ENCODE data around the gene HDAC4. TPM values are rescaled to one million over a fixed set of nuclear protein-coding genes. Genes with fewer than 3 reads are reported as not detected.

HDAC4 gene
- total RNA-seq, 1 experiment from 2014 or later = 44.4 TPM

DNA sequence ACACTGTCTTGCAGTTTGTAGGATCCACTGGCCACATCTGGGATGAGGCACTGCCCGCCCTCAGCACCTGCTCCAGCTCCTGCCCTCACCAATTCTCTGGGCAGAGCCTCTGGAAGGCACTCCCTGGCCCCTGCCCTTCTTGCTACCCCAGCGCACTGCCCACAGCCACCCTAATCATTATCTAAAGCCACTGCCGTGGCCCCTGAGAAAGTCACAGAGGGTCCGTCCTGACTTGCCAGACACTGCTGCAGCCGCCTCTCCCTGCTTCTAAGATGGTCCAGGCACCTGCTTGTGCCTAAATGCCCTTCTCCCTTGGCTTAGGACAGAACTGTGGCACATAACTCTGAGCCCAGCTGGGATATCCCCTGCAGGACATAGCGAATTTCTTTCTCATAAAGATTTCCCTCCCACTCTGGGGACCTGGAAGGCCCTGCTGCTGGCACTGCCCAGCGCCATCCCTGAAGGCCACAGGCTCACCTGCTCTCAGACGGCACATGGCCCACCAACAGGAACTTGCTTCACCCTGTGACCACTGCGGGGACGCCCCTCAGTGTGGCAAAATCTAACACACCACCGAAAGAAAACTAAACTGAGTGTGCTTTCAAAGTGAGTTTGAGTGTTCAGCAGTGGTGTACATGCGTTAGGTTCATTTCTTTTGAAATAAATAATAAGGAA lies 244.9 kb downstream of the HDAC4 start:
- POLR2A ChIA-PET = no interaction called here
- H3K4me3 Mint-ChIP-seq = no peak overlapping the region
- DNase-seq (ENCODE audit: low spot score) = no peak
- ATAC-seq = no peak
- CTCF ChIA-PET = no interaction called here
- no peaks in the 10 kb centered on the region for H3K9me3 Mint-ChIP-seq
- peaks cover 31% of the 10 kb centered on the region for H3K36me3 Mint-ChIP-seq
- peaks cover 10% of the 10 kb centered on the region for H3K4me1 Mint-ChIP-seq
- TF ChIP-seq ZNF416 (CRISPR knock-in tag; IDR thresholded peaks at IDR 0.05) = no peak
- no peak for TF ChIP-seq ZNF396 (CRISPR knock-in tag; IDR thresholded peaks at IDR 0.05; ENCODE audit: borderline replicate concordance)
- TF ChIP-seq ZNF423 (CRISPR knock-in tag; IDR thresholded peaks at IDR 0.05) = no peak
- no peak for TF ChIP-seq ELF4 (CRISPR knock-in tag; IDR thresholded peaks at IDR 0.05; ENCODE audit: low read depth)
- no peak for TF ChIP-seq CREM (CRISPR knock-in tag; IDR thresholded peaks at IDR 0.05)
- TF ChIP-seq NFYB (CRISPR knock-in tag; conservative IDR thresholded peaks at IDR 0.05; ENCODE audit: low read depth) = no peak
- TF ChIP-seq ZNF671 (CRISPR knock-in tag; IDR thresholded peaks at IDR 0.05) = no peak
- TF ChIP-seq, protein P1, sequence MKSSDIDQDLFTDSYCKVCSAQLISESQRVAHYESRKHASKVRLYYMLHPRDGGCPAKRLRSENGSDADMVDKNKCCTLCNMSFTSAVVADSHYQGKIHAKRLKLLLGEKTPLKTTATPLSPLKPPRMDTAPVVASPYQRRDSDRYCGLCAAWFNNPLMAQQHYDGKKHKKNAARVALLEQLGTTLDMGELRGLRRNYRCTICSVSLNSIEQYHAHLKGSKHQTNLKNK (CRISPR knock-in tag; IDR thresholded peaks at IDR 0.05) = no peak
- no peak for TF ChIP-seq TCF7 (CRISPR knock-in tag; IDR thresholded peaks at IDR 0.05; ENCODE audit: low read depth)
- no peak for TF ChIP-seq RELA (CRISPR knock-in tag; IDR thresholded peaks at IDR 0.05; ENCODE audit: borderline replicate concordance)
- TF ChIP-seq, protein P2, sequence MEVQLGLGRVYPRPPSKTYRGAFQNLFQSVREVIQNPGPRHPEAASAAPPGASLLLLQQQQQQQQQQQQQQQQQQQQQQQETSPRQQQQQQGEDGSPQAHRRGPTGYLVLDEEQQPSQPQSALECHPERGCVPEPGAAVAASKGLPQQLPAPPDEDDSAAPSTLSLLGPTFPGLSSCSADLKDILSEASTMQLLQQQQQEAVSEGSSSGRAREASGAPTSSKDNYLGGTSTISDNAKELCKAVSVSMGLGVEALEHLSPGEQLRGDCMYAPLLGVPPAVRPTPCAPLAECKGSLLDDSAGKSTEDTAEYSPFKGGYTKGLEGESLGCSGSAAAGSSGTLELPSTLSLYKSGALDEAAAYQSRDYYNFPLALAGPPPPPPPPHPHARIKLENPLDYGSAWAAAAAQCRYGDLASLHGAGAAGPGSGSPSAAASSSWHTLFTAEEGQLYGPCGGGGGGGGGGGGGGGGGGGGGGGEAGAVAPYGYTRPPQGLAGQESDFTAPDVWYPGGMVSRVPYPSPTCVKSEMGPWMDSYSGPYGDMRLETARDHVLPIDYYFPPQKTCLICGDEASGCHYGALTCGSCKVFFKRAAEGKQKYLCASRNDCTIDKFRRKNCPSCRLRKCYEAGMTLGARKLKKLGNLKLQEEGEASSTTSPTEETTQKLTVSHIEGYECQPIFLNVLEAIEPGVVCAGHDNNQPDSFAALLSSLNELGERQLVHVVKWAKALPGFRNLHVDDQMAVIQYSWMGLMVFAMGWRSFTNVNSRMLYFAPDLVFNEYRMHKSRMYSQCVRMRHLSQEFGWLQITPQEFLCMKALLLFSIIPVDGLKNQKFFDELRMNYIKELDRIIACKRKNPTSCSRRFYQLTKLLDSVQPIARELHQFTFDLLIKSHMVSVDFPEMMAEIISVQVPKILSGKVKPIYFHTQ (CRISPR knock-in tag; IDR thresholded peaks at IDR 0.05) = no peak
- TF ChIP-seq, protein P3, sequence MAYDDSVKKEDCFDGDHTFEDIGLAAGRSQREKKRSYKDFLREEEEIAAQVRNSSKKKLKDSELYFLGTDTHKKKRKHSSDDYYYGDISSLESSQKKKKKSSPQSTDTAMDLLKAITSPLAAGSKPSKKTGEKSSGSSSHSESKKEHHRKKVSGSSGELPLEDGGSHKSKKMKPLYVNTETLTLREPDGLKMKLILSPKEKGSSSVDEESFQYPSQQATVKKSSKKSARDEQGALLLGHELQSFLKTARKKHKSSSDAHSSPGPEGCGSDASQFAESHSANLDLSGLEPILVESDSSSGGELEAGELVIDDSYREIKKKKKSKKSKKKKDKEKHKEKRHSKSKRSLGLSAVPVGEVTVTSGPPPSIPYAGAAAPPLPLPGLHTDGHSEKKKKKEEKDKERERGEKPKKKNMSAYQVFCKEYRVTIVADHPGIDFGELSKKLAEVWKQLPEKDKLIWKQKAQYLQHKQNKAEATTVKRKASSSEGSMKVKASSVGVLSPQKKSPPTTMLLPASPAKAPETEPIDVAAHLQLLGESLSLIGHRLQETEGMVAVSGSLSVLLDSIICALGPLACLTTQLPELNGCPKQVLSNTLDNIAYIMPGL (CRISPR knock-in tag; IDR thresholded peaks at IDR 0.05) = no peak
- TF ChIP-seq, protein P4, sequence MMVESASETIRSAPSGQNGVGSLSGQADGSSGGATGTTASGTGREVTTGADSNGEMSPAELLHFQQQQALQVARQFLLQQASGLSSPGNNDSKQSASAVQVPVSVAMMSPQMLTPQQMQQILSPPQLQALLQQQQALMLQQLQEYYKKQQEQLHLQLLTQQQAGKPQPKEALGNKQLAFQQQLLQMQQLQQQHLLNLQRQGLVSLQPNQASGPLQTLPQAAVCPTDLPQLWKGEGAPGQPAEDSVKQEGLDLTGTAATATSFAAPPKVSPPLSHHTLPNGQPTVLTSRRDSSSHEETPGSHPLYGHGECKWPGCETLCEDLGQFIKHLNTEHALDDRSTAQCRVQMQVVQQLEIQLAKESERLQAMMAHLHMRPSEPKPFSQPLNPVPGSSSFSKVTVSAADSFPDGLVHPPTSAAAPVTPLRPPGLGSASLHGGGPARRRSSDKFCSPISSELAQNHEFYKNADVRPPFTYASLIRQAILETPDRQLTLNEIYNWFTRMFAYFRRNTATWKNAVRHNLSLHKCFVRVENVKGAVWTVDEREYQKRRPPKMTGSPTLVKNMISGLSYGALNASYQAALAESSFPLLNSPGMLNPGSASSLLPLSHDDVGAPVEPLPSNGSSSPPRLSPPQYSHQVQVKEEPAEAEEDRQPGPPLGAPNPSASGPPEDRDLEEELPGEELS (CRISPR knock-in tag; IDR thresholded peaks at IDR 0.05) = no peak
- no peak for TF ChIP-seq ZNF219 (CRISPR knock-in tag; IDR thresholded peaks at IDR 0.05; ENCODE audit: borderline replicate concordance)
- TF ChIP-seq CBFB (CRISPR knock-in tag; IDR thresholded peaks at IDR 0.05; ENCODE audit: low read depth) = no peak
- TF ChIP-seq, protein P5, sequence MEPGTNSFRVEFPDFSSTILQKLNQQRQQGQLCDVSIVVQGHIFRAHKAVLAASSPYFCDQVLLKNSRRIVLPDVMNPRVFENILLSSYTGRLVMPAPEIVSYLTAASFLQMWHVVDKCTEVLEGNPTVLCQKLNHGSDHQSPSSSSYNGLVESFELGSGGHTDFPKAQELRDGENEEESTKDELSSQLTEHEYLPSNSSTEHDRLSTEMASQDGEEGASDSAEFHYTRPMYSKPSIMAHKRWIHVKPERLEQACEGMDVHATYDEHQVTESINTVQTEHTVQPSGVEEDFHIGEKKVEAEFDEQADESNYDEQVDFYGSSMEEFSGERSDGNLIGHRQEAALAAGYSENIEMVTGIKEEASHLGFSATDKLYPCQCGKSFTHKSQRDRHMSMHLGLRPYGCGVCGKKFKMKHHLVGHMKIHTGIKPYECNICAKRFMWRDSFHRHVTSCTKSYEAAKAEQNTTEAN (CRISPR knock-in tag; IDR thresholded peaks at IDR 0.05) = no peak
- TF ChIP-seq SMAD4 (CRISPR knock-in tag; IDR thresholded peaks at IDR 0.05) = no peak
- no peaks in the 10 kb centered on the region for H3K27me3 Mint-ChIP-seq (ENCODE audit: low read depth)
- H3K27ac Mint-ChIP-seq = no peak overlapping the region

All from WTC11 (cell line).